Measurements from ENCODE around the gene PDK1. TPM values are rescaled to one million over a fixed set of nuclear protein-coding genes. Genes with fewer than 3 reads are reported as not detected.

The PDK1 gene
- total and polyA plus RNA-seq, 12 donors, result 4.2 to 106 (median 48.4) TPM

- ATAC-seq (no peak), DNase-seq (no peak)
- Histone ChIP-seq H3K27ac (no peak overlapping the region), H3K4me1 (no peaks in the 10 kb centered on the region), H3K36me3 (peaks cover 0 to 5% (median 0%) of the 10 kb centered on the region in 9 donors), H3K4me3 (no peak overlapping the region), H3K27me3 (no peaks in the 10 kb centered on the region), H3K9me3 (no peaks in the 10 kb centered on the region)
- intact Hi-C loops (cut with DNase I), result no loop called here
- no peak for TF ChIP-seq CTCF (IDR thresholded peaks at IDR 0.05)
Observed at GRCh38 chr2:172630181-172630580, 74.3 kb downstream of the PDK1 start.

- Histone ChIP-seq H3K27ac (no peak overlapping the region), H3K9me3 (no peaks in the 10 kb centered on the region), H3K4me1 (no peaks in the 10 kb centered on the region), H3K4me3 (no peak overlapping the region), H3K36me3 (peaks cover 0 to 3% (median 0%) of the 10 kb centered on the region in 9 donors), H3K27me3 (no peaks in the 10 kb centered on the region)
- no peak for DNase-seq
- intact Hi-C loops (cut with DNase I), result no loop called here
- no peak for ATAC-seq
- 76% methylated on average over 3 of the region's 3 CpGs for WGBS, 2 donors
- no peak for TF ChIP-seq CTCF (IDR thresholded peaks at IDR 0.05)
Observed at GRCh38 chr2:172634477-172634876, 78.6 kb downstream of the PDK1 start.

GRCh38 chr2:172635548-172635947, 79.7 kb downstream of the PDK1 start:
- DNase-seq (no peak), ATAC-seq (no peak)
- no peak overlapping the region for H3K27ac ChIP-seq
- peaks cover 0 to 2% (median 0%) of the 10 kb centered on the region in 9 donors for H3K4me1 ChIP-seq
- H3K36me3 ChIP-seq, result no peaks in the 10 kb centered on the region
- H3K4me3 ChIP-seq, result no peak overlapping the region
- H3K27me3 ChIP-seq, result no peaks in the 10 kb centered on the region
- no peak for TF ChIP-seq CTCF (IDR thresholded peaks at IDR 0.05)
- H3K9me3 ChIP-seq, result no peaks in the 10 kb centered on the region
- WGBS, 2 donors, result 91 to 95% methylated on average over 5 of the region's 5 CpGs
- intact Hi-C loops (cut with DNase I), result no loop called here

- H3K27me3 ChIP-seq, result no peaks in the 10 kb centered on the region
- no peaks in the 10 kb centered on the region for H3K9me3 ChIP-seq
- no peak overlapping the region for H3K27ac ChIP-seq
- DNase-seq (no peak), ATAC-seq (no peak)
- WGBS, 2 donors, result 88 to 93% methylated on average over 3 of the region's 3 CpGs
- no peak overlapping the region for H3K4me3 ChIP-seq
- TF ChIP-seq CTCF (IDR thresholded peaks at IDR 0.05), result no peak
- H3K4me1 ChIP-seq, result peaks cover 0 to 3% (median 0%) of the 10 kb centered on the region in 9 donors
- intact Hi-C loops (cut with DNase I), result no loop called here
- no peaks in the 10 kb centered on the region for H3K36me3 ChIP-seq
Observed at GRCh38 chr2:172639256-172639655, 83.4 kb downstream of the PDK1 start.

Data from heart right ventricle (tissue), 16 donors.